Spleen (tissue), 11 donors: ENCODE results near the gene CRELD2. TPM values are rescaled to one million over a fixed set of nuclear protein-coding genes. Genes with fewer than 3 reads are reported as not detected.

Experiments used
- DNase-seq: peaks from one replicate; pipeline ENCODE4 v3.0.0-alpha.2; 2020
- H3K27ac ChIP-seq, 8 donors: fragments of 200-600 bp; sonication (generic) in 7 of 8; 1 replicate in 4 of 8; 2 replicates in 4 of 8; pipeline versions ENCODE4 v1.5.0 to v1.8.0; 2016 to 2021; ENCODE audit warnings: inconsistent platforms in 4 of 8, mild to moderate bottlenecking in 4 of 8, moderate library complexity in 1 of 8
- H3K27me3 ChIP-seq, 7 donors: fragments of 200-600 bp; sonication (generic) in 6 of 7; replicated peaks in 1 of 7; 1 replicate in 4 of 7; 2 replicates in 3 of 7; pipeline versions ENCODE4 v1.5.0 to v1.8.0; 2016 to 2021; ENCODE audit warnings: inconsistent platforms in 3 of 7, mild to moderate bottlenecking in 1 of 7
- H3K36me3 ChIP-seq, 6 donors: fragments of 200-600 bp; sonication (generic) in 5 of 6; 1 replicate in 4 of 6; 2 replicates in 2 of 6; pipeline versions ENCODE4 v1.5.0 to v1.8.0; 2016 to 2021; ENCODE audit warnings: inconsistent platforms in 2 of 6
- H3K4me1 ChIP-seq, 6 donors: fragments of 200-600 bp; sonication (generic) in 5 of 6; 1 replicate in 3 of 6; 2 replicates in 3 of 6; pipeline versions ENCODE4 v1.5.0 to v1.8.0; 2016 to 2021; ENCODE audit warnings: inconsistent platforms in 3 of 6
- H3K4me3 ChIP-seq, 8 donors: fragments of 200-600 bp; sonication (generic) in 7 of 8; 1 replicate in 4 of 8; 2 replicates in 4 of 8; pipeline versions ENCODE4 v1.5.0 to v1.8.0; 2016 to 2021; ENCODE audit warnings: inconsistent platforms in 4 of 8, mild to moderate bottlenecking in 4 of 8, moderate library complexity in 2 of 8
- H3K9me3 ChIP-seq, 8 donors: fragments of 200-600 bp; sonication (generic) in 7 of 8; 1 replicate in 4 of 8; 2 replicates in 4 of 8; pipeline versions ENCODE4 v1.5.0 to v1.8.0; 2016 to 2021; ENCODE audit warnings: inconsistent platforms in 4 of 8
- POLR2A ChIP-seq, 3 donors: fragments of 450-650 bp; IDR thresholded peaks; one replicate each; pipeline ENCODE4 v1.5.1; 2017; ENCODE audit warnings: antibody characterized with exemption in 3 of 3, mild to moderate bottlenecking in 1 of 3
- POLR2AphosphoS5 ChIP-seq, 3 donors: sonication (generic); formaldehyde crosslinking; IDR thresholded peaks; one replicate each; pipeline ENCODE4 v1.5.1; 2017; ENCODE audit warnings: antibody characterized with exemption in 3 of 3
- WGBS, 5 donors: extraction: QIAGEN DNeasy Blood & Tissue Kit in 3 of 5; methylation state at CpG; one replicate each; pipeline versions ENCODE4 v1.1.5 to v1.1.7; 2013 to 2018; 5-methylcytosine and 5-hydroxymethylcytosine counted together
- intact Hi-C: fragments of 100-400 bp; cut with DNase I; formaldehyde crosslinking; loops from one replicate; pipeline ENCODE4 v1.15.0; 2023; ENCODE audit warnings: low total_unique reads
- polyA plus RNA-seq, 3 donors: library from polyadenylated mRNA; stranded (reverse); fragments of 200-250 nt; gene quantifications; one replicate each; pipeline ENCODE4 v1.2.1, GENCODE V29; 2013
- total RNA-seq, 7 donors: library from RNA; depleted of rRNA in 3 of 7; stranded (reverse); fragments of >200 nt in 3 of 7; fragmentation: NEBNext Ultra II Directional in 4 of 7; extraction: Animal tissue kit (Norgen Biotek cat#: 25700) in 4 of 7; gene quantifications; one replicate each; pipeline versions ENCODE4 v1.1.0 to v1.2.1, GENCODE V29; 2016 to 2021
- TF ChIP-seq, protein P1 (sequence below), 11 experiments: fragments of 200-600 bp in 7 of 11; fragments of 450-650 bp in 4 of 11; sonication (generic) in 4 of 11; IDR thresholded peaks in 8 of 11; conservative IDR thresholded peaks in 3 of 11; 1 replicate in 7 of 11; 2 replicates in 4 of 11; pipeline versions ENCODE4 v1.4.0 to v1.8.0; 2016 to 2021; ENCODE audit warnings: antibody characterized with exemption in 11 of 11, inconsistent platforms in 4 of 11, mild to moderate bottlenecking in 1 of 11
- donor health status: healthy with polysubstance abuse.
- donor health status: DM: no; HTN: no; CAD: no; lungs with moderate emphysema.
- donor health status: DM: no; HTN: no; CAD: no.
- donor health status: Bipolar disorder and iron deficiency.
- donor health status: healthy.
- donor health status: DM: no; HTN: no; CAD: no.
- donor health status: DM: yes; HTN: yes; CAD: no.

Gene CRELD2
- total and polyA plus RNA-seq, 10 donors, result 16.2 to 46.3 (median 34.9) TPM

DNA sequence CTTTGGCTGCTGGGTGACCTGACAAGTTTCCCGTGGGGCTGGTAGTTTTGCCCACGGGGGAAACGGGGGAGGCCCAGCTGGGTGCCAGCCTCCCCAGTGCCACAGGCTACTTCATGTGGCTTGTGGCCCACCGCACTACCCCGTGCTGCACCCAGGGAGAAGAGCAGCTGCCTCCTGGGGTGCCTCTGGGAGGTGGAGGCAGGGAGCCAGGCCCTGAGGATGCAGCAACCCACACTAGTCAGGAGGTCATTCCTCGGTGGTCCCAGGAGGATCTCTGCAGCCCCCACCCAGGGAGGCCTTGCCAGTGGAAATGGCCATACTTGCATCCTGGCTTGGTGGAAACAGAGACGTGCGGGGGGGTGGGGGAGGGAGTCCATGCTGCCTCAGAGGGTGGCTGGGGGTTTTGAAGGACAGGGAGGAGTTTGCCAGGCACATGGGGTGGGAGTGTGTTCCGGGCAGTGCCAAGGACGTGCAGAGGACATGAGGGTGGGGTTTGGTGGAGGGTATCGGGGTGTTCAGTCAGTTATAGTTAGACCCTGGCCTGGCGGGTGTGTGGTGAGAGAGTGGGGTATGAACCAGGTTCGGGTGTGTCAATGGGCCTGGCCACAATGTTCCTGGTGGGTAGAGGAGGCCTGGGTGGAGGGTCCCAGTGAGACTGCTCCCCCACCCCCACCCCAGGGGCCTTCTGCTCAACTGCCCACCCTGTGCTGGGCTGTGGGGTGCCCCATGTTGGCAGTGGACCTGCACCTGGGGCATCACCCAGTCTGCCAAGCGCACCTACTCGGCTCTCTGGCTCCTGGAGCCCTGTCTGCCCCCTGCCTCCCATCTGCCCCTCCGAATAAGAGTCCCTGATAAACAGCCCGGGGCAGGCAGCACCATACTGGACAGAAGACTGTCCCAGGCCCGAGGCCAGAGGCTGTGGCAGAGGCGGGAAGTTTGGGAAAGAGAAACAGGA lies 46.0 kb downstream of the CRELD2 start:
- peak; percentile 11 to 48 (median 41) for TF ChIP-seq POLR2AphosphoS5 (IDR thresholded peaks at IDR 0.05)
- no peak for TF ChIP-seq POLR2A (IDR thresholded peaks at IDR 0.05)
- Histone ChIP-seq H3K4me3 (peak overlapping the region in 7 of 8 donors; percentile 71 to 99 (median 94)), H3K9me3 (no peaks in the 10 kb centered on the region), H3K36me3 (peaks cover 2 to 48% (median 32%) of the 10 kb centered on the region in 6 donors), H3K4me1 (peaks cover 54 to 87% (median 77%) of the 10 kb centered on the region in 6 donors), H3K27ac (peak overlapping the region; percentile 27 to 99 (median 97)), H3K27me3 (no peaks in the 10 kb centered on the region)
- intact Hi-C loops, result no loop called here
- peak; percentile 81 for DNase-seq
- 58 to 72% (median 61%) methylated on average over 17 to 19 of the region's 19 CpGs for WGBS, 5 donors

DNA sequence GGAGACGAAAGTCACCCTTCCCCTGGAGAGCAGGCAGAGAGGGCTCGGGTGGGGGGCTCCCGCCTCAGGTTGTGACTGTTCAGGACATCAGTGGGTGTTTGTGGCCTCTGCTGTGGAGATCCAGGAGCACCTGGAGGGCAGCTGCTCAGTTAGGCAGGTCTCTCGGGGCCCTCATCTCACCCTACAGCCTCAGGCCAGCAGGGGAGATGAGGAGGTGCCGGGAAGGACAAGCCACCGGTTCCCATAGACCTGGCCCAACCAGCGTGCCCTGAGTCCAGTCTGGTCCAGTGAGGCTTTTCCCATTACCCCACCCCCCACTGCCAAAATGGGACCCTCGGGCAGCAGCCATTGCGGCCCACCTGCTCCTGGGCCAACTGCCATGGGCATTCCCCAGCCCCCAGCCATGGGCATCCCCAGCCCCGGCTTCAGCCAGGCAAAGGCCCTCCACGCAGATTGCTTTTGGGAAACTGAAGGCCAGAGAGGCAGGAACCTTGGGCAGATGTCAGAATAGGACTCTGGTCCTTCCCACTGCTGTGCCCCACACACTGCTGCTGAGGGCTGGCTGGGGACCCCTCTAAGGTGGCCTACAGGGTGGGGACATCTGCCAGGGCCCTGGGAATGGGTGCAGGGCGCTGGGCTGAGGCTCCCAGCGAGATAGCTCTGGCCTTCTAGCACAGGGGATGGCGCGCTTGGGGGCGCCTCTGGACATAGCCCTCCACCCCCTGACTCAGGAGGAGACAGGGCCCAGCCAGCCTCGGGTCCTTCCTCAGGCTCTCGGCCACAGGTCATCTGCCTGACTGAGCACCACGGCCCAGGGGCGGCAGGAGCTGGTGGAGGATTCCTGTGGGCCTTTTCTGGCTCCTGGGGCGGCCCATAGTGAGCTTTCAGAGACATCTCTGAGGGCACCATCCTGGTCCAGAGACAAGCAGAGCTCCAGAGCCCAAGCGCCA lies 46.9 kb downstream of the CRELD2 start:
- H3K36me3 ChIP-seq, result peaks cover 2 to 48% (median 32%) of the 10 kb centered on the region in 6 donors
- peaks cover 53 to 90% (median 78%) of the 10 kb centered on the region in 6 donors for H3K4me1 ChIP-seq
- H3K4me3 ChIP-seq, result peak overlapping the region in 1 of 8 donors; percentile 82
- peak; percentile 82 for DNase-seq
- TF ChIP-seq, protein P1, sequence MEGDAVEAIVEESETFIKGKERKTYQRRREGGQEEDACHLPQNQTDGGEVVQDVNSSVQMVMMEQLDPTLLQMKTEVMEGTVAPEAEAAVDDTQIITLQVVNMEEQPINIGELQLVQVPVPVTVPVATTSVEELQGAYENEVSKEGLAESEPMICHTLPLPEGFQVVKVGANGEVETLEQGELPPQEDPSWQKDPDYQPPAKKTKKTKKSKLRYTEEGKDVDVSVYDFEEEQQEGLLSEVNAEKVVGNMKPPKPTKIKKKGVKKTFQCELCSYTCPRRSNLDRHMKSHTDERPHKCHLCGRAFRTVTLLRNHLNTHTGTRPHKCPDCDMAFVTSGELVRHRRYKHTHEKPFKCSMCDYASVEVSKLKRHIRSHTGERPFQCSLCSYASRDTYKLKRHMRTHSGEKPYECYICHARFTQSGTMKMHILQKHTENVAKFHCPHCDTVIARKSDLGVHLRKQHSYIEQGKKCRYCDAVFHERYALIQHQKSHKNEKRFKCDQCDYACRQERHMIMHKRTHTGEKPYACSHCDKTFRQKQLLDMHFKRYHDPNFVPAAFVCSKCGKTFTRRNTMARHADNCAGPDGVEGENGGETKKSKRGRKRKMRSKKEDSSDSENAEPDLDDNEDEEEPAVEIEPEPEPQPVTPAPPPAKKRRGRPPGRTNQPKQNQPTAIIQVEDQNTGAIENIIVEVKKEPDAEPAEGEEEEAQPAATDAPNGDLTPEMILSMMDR (IDR thresholded peaks at IDR 0.05 in 8 of 11, conservative IDR thresholded peaks at IDR 0.05 in 3 of 11), result no peak
- TF ChIP-seq POLR2AphosphoS5 (IDR thresholded peaks at IDR 0.05) (peak; percentile 18 to 61 (median 35)), POLR2A (IDR thresholded peaks at IDR 0.05) (no peak)
- intact Hi-C loops, result no loop called here
- WGBS, 5 donors, result 79 to 87% (median 80%) methylated on average over 14 to 22 of the region's 22 CpGs
- H3K27me3 ChIP-seq, result no peaks in the 10 kb centered on the region
- peak overlapping the region; percentile 72 to 99 (median 97) for H3K27ac ChIP-seq
- no peaks in the 10 kb centered on the region for H3K9me3 ChIP-seq

DNA sequence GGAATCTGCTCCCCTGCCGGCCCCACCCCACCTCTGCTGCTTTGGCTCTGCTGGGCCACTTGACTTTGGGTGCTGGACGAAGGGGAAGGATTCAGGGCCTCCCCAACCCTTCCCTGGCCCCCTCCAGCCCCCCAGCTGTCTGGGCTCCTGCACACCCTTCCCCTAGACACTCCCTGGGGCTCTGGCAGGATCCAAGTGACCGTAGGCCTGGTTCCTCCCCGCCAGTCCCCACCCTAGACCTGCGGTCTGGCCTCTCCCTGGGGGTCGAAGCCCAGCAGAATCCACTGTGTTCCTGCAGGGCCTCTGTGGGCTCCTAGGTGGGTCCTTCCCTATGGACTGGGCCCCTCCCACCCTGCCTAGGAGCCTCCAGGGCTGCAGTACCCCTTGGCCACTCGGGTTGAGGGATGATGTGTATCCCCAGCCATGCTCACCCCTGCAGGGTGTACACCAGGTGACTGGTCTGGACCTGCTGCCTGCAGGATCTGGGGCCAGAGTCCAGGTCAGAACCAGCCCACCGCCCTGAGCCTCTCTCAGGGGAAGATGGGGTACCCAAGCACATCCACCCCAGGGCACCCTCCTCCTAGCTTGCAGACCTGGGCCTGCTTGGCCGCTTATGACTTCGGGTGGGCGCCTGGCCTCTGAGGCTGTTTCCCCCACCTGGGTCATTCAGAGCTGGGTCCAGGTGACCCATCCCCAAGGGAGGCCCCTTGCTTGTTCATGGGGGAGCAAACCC lies 47.8 kb downstream of the CRELD2 start:
- peak; percentile 84 for DNase-seq
- Histone ChIP-seq H3K4me1 (peaks cover 59 to 98% (median 87%) of the 10 kb centered on the region in 6 donors), H3K4me3 (peak overlapping the region in 3 of 8 donors; percentile 3 to 82 (median 8)), H3K9me3 (no peaks in the 10 kb centered on the region), H3K27ac (peak overlapping the region; percentile 72 to 99 (median 97)), H3K36me3 (peaks cover 2 to 48% (median 32%) of the 10 kb centered on the region in 6 donors), H3K27me3 (peaks cover 0 to under 1% (median 0%) of the 10 kb centered on the region in 7 donors)
- intact Hi-C loops, result no loop called here
- TF ChIP-seq, protein P1 (IDR thresholded peaks at IDR 0.05 in 8 of 11, conservative IDR thresholded peaks at IDR 0.05 in 3 of 11), result no peak
- TF ChIP-seq POLR2AphosphoS5 (IDR thresholded peaks at IDR 0.05), result peak in 2 of 3 donors; percentile 27 to 38
- WGBS, 5 donors, result 65 to 78% (median 70%) methylated on average over 4 to 11 of the region's 11 CpGs
